HG02840 (cell line): ENCODE results near the gene MPRIP.

Experiments used
- ATAC-seq: cut with Tn5 transposase; IDR thresholded peaks from one replicate; pipeline ENCODE4 v1.9.1; 2021; ENCODE audit warnings: mild to moderate bottlenecking, moderate library complexity, moderate number of reproducible peaks; ENCODE audit not compliant: unreplicated experiment, low FRiP score

MPRIP gene

DNA sequence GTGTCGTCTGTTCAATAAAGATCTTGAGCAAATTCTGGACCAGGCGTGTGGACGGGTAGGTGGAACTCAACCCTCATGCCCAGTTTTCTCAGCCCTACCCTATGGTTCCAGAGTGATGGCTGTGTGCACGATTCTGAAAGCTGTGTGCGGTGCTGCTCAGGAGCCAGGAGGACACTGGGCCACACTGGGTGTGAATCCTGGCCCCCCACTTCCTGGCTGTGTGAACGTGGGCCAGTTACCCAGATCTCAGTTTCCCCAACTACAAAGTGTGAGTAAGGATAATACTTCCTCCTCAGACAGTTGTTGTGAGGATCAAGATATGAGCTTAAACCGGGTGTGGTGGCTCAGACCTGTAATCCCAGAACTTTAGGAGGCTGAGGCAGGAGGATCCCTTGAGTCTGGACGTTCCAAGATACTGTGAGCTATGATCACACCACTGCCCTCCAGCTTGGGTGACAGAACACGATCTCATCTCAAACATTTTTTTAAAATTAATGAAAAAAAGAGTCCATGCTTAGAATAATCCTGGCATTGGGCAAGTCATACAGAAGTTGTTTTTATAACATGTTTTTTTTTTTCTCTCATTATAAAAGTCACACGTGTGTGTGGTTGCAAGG, 14.7 kb upstream of the MPRIP start:
- ATAC-seq, result no peak

DNA sequence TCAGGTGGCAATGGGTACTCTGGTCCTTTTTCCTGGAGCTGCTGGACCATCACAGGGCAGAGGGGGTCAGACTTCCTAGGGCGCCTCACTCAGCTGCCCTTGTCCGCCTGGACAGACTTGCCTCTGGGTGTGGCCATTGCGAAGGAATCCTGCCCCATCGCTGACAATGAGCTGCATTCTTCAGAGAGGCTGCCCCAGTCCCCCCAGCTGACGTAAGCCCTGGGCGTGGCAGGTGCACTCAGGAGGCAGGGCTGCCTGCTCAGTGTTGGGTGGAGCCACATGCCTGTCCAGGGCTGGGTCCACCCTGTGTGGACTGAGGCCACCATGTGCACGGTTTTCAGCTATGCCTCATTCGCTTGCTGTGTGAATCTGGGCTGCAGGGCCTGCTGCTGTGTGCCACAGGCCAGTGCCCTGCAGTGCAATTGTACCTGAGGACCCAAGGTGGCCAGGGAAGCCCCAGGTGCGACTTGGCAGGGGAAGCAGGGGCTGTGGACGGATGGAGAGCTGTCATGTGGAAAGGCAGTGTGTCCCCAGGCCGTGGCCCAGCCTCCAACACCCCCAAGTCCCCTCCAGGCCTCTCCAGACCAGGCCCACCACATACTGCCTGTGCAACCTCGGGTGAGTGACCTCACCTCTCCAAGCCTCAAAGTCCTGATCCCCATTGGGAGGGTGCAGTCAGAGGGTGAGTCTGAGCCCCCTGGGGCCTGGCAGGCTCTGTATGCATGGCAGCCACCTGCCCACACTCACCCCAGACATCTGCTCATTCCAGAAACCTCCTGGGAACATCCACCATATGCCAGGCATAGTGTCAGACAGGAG, 14.0 kb upstream of the MPRIP start:
- ATAC-seq, result no peak

DNA sequence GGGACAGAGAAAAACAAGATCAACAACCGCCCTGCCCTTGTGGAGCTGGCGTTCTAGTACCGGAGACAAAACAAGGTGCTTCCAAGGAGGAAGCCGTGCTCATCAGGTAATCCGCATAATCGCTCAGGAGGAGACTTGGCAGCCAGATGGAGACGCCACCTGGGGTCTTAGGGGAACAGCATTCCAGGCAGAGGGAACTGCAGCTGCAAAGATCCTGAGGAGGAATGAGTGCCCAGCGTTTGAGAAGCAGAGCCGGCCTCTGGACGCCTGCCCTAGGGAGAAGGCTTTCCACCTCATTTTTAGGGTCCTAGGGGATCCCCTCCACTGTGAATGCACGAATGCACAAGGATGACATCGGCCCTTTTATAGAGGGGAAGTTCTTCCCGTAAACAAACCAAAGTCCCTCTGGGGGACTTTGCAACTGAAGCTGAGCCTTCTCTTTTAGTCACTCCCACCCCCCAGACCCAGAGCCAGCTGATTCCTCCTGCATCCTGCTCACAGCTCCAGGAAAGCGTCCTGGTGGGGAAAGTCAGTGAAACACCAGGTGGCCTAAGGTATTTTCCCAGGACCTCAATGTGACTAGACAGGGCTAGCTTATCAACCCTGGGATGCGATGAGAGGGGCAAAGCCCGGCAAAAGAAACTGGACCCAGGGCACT, 13.2 kb upstream of the MPRIP start:
- no peak for ATAC-seq

DNA sequence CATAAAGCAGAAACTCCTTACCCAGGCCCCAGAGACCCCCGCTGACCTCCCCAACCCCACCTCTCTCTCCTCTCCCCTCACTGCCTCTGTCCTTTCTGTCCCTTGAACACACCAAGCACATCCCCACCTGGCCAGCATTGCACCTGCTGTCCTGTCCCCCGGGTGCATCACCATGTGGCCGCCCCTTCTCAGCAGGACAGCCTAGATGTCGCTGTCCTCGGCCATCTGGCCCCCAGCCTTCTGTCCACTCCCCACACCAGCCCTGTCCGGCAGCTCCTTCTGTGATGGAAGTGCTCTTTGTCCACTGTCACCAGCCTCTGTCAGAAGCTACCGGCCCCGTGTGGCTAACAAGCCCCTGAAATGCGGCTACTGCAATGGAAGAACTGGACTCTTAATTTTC, 12.3 kb upstream of the MPRIP start:
- no peak for ATAC-seq

DNA sequence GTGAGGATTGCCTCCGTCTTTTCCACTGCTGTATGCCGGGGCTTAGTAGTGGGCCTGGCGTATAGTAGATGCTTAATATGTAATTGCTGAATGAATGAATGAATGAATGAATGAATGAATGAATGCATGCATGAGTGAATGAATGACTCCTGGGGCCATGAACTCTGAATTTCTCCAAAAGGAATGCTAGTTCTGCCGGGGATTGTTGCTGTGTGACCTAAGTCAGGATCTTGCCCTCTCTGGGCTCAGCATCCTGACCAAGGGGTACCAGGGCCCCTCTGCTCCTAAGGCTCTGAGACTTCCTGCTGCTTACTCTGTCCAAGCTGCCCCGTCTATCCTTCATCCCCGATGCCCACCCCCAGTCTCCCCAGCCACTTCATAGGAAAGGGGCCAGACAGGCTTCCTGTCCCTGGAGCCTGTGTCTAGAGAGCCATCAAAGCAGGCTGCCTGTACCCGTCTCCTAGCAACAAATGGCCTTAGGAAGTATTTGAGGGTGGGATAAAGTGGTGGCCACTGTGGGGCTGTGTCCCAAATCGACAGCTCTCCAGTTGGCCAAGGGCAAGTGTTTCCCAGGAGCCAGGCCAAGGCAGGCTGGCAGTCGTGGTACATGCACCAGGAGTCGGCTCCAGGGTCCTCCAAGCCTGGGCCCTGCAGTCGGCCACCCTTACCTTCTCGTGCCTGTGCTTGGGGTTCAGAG, 11.6 kb upstream of the MPRIP start:
- no peak for ATAC-seq

DNA sequence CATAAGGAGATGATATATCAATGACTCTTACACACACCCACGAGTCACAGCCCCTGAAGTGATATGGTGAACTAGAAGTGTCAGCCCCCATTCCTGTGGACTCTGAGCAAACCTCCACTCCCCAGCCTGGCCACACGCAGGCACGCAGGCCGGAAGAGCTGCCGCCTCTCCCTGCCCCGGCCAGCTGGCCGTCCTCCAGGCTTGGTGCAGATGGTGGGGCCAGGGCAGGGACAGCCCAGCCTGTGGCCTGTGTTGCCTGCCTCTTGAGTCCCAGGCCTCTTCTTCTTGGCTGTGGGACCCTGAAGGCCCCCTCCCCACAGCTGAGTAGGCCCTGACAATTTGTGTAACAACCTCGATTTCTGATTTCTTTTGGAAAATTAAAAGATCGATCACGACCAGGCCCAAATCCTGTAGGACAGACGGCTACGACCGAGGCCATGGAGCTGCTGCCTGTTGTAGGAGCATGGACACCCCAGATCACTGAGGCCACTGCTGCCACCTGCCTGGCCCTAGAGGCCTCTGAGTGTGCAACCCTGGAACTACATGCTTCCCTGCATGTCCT, 10.0 kb upstream of the MPRIP start:
- ATAC-seq, result no peak

DNA sequence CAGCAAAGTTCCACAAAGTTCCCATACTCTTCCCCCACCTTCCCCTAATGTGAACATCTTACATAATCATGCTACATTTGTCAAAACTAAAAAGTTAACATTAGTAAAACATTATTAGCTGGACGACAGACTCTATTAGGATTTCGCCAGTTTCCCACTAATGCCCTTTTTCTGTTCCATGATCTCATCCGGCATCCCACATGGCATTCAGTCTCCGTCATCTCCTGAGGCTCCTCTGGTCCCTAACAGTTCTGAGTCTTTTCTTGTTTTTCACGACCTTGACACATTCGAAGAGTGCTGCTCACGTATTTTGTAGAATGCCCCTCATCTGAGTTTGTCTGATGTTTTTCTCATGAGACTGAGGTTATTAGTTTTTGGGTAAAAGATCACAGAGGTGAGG, 8.8 kb upstream of the MPRIP start:
- ATAC-seq, result no peak

DNA sequence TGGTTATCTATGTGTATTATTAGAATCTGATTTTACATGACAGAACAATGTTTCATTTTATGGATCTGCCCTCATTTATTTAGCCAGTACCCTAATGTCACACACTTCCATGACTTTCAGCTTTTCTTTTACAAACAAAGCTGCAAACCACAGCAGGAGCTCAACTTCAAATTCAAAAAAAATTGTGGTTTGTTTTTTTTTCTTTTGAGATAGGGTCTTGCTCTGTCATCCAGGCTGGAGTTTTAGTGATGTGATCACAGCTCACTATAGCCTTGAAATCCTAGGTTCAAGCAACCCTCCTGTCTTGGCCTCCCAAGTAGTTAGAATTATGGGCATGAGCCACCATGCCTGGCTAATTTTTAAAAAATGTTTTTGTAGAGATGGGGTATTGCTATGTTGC, 8.2 kb upstream of the MPRIP start:
- ATAC-seq, result no peak

DNA sequence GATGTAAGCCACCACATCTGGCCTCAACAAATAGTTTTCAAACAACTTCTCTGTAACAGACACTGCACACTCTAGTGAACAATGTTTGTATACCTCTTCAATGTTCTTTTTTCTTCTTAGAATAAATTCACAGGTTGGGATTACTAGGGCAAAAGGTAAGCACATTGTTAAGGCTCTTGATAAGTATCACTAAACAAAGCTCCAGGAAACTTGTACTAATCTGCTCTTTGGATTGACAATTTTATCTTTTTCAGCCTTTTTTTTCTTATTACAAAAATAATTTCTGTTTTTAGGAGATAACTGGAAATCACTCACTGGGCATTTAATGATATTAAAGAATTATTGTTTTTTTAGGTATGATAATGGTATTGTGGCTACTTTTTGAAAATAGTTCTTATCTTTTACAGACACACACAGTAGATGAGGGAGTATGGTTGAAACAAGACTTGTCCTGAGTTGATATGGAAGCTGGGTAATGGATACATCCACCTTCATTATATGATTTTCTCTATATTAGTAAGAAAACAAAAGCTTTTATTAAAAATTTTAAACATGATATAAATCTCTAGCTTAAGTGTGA, 7.7 kb upstream of the MPRIP start:
- ATAC-seq, result no peak

DNA sequence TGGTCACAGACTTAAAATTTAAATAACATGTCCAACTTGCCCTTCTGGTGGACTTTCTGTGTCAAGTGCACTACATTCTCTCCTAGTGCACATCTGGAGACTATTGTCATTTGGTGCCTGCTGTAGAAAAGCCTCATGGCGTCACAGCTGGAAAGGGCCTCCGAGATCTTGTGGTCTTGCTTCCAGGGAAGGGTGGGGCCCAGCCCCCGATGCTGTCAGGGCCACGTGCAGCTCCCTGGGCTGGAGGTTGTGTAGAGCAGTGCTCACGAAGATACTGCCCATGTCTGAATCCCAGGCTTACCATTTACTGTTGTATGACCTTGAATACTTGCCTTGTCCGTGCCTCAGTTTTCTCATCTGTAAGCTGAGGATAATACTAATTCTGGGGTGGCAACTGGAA, 6.8 kb upstream of the MPRIP start:
- ATAC-seq, result no peak

DNA sequence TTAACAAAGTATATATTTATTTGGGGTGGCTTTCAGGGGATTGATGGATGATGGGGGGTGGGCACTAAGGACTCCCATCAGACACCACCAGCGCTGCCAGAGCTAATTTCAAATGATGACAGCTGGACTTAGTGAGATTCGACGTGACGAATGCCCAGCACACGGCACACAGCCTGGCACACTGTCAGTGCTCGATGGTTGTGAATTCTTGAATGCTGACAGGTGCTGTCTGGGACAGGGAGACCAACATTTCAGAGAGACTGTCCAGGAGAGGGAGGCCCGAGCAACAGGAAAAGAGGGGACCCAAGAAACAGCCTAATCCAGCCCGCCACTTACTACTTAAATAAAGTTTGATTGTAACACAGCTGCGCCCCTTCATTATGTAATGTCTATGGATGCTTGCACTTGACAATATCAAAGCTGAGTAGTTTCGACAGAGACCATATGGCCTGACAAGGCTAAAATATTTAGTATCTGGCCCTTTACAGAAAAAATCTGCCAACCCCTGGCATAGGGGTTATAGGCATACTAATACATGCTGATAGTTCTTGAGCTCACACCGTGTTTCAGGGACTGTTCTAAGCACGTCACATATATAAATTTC, 6.2 kb upstream of the MPRIP start:
- no peak for ATAC-seq

DNA sequence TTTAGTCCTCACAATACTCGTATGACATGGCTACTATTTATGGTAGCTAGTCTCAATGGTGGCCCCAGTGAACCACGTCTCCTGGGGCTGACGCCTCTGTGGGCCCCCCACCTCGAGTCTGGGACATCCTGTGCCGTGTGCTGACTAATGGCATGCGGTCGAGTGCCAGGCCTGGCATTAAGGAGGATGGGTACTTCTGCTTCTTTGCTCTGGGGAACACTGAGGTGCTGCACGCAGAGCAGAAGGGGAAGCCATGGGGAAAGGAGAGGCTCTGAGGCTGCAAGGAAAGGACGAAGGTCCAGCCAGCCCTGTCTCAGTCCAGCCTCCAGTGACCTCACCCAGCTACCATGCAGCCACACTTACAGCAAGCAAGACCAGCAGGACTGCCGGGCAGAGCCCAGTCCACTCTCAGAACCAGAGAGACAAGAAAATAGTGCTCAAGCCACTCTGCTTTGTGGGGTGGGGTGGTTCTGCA, 5.7 kb upstream of the MPRIP start:
- no peak for ATAC-seq

DNA sequence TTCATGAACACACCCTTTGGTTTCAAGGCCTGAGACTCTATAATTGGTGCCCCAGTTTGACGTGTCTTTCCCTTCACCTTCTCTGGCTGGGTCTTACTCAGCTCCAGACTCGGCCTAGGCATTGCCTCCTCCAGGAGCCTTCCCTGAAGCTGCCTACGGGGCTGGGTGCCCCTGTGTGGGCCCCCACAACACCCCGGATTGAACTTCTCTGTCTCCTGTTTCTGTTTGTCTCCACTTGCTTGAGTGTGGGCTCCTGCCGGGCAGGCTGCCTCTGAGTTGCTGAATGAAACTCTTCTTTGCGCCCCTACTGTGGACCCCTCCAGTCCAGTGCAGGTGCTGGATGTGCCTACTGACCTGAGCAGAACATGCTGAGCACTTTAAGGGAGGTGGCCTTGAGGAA, 2.3 kb upstream of the MPRIP start:
- ATAC-seq, result no peak

DNA sequence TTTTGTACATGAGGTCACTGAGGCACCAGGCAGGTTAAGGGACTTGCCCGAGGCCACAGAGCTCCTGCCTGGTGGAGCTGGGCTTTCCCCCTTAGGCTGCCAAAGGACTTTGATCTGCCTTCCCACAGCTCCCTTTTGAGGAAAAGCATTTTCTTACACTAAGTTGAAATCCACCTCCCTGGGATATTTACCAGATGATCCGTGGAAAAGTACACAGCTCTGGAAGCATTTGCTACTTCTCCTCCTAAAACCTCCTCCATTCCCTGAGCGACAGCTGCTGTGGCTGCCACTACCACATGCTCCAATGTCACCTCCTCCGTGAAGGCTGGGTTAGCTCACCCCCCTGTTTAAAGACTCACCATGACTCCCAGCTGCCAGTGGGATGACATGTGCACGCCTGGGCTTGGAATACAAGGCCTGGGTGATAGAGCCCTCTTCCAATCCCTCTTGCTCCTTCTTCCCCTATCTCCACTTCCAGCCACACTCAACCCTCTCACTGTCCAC, 1.2 kb upstream of the MPRIP start:
- ATAC-seq, result no peak

DNA sequence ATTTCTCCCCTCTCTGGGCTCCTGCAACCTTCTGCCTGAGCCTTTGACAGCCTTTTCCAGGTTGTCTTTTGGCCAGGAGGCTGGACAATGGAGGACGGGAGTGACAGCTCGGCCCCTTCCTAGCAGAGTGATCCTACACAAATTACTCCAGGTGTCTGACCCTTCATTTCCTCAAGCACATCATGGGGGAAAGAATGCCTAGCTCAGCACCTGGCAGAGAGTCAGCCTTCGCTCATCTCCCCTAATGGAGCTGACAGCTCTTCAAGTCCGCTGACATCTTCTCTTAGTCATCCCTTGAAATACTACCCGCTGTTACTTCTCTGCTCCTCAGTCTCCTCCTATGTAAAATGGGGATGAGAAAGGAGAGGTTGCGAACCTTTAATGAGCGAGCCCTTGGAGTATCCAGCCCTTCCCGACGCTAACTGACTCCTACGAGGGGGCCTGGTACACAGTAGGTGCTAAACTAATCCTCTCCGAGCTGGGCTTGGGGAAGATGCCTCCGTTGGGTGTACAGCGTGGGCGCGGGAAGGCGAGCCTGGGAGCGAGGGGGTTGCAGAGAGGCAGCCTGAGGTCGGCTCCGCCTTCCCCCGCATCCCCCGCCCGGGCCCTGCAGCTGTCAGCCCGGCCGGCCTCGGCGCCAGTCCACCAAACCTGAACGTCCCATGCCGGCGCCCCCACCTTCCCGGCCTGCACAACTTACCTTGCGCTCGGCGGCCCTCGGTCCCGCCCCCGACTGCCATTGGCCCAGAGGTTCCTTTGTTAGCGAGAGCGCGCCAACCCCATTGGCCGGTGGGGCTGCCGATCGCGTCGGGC, 480 bp upstream of the MPRIP start:
- ATAC-seq, result peak; percentile 85

DNA sequence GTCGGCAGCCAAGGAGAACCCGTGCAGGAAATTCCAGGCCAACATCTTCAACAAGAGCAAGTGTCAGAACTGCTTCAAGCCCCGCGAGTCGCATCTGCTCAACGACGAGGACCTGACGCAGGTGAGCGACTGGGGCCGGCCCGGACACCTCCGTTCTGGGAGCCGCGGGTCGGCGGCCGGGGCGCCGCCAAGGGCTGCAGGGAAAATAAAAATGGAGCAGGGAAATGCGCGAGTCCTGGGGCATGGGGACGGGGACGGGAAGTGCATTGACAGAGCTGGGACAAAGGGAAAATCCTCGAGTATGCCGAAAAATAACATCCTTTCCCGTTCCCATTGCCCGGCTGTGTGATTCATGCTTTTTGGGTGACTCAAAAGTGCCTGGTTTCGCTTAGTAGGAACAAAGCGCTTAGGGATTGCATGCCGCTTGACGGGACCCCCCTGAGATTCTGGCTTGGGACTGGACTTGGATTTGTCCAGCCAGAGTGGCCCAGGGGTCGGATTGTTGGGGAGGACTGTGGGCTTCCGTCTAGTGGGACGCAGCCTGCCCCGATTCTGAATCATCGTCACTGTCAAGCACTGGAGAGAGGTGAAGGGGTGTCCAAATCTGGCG, 699 bp downstream of the MPRIP start:
- no peak for ATAC-seq

DNA sequence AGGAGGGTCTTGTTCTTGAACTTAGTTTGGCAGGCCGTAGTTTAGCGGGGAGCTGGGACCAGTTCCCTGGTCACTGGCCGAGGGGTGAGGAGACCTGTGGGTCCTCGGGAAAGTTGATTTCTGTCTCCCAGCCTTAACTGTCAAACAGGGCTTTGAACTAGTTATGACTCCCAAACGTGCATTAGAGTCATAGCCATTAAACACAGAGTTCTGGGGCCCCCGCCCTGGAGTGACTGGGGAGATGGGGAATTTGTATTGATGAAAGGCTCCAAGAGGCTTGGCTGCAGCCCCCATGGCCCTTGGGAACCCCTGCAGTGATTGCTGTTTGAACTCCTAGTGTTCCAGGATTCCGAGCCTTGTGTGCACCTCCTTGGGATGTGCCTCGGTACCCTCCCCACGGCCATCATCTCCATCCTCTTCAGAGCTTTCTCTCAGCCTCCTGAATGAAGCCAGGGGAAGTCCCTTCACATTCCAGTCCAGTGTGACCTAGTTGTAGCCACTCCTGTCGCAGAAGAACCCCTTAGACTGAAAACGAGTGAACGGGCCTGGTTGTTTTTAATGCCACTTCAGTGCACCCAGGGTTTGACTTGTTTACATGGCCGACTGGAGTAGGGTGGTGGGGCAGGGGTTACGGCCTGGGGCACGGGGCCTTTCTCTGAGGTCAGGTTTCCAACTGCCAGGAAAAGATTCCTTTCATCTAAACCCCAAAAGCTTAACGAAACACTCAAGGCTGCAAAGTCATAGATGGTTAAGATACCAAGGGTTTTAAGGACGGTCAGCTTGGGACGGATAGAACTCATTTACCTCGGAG, 1.4 kb downstream of the MPRIP start:
- no peak for ATAC-seq
